Keratinocyte (primary cell): ENCODE measurements around the gene SCRT2. TPM values are rescaled to one million over a fixed set of nuclear protein-coding genes. Genes with fewer than 3 reads are reported as not detected.

Experiments
- DNase-seq: peaks from one replicate; pipeline ENCODE4 v3.0.0-alpha.2; 2011; ENCODE audit warnings: low read depth, missing footprints, low spot score
- FAIRE-seq: peaks from 2 replicates; lab custom pipeline; 2011; peaks lifted over from hg19 to GRCh38; lab: Jason Lieb, UNC
- H2AFZ ChIP-seq: 2 replicates; pipeline ENCODE4 v1.6.0; 2012; ENCODE audit warnings: low read length, control low read depth, inconsistent platforms; ENCODE audit not compliant: control insufficient read depth
- H3K27ac ChIP-seq: 2 replicates; pipeline ENCODE4 v1.5.1; 2011; ENCODE audit warnings: low read length; ENCODE audit not compliant: control insufficient read depth, insufficient read depth
- H3K27me3 ChIP-seq: 3 replicates; pipeline ENCODE4 v1.6.0; 2011; ENCODE audit warnings: low read length; ENCODE audit not compliant: control insufficient read depth, insufficient read depth; ENCODE audit errors: extremely low read depth
- H3K36me3 ChIP-seq, 2 experiments: 2 replicates in 1 of 2; 3 replicates in 1 of 2; pipeline ENCODE4 v1.5.1; 2011; ENCODE audit warnings: low read length in 2 of 2, mild to moderate bottlenecking in 1 of 2; ENCODE audit not compliant: control insufficient read depth in 2 of 2, insufficient read depth in 2 of 2; ENCODE audit errors: extremely low read depth in 1 of 2
- H3K4me1 ChIP-seq: 3 replicates; pipeline ENCODE4 v1.5.1; 2011; ENCODE audit warnings: low read length; ENCODE audit not compliant: control insufficient read depth, insufficient read depth; ENCODE audit errors: extremely low read depth
- H3K4me2 ChIP-seq: 3 replicates; pipeline ENCODE4 v1.6.0; 2011; ENCODE audit warnings: low read depth, low read length; ENCODE audit not compliant: control insufficient read depth, insufficient read depth; ENCODE audit errors: extremely low read depth
- H3K4me3 ChIP-seq, 3 experiments: fragments of 200-600 bp in 1 of 3; sonication (generic) in 1 of 3; 2 replicates in 2 of 3; 3 replicates in 1 of 3; pipeline ENCODE4 v1.5.1; 2011 to 2016; ENCODE audit warnings: low read length in 3 of 3, mild to moderate bottlenecking in 3 of 3, control low read depth in 2 of 3, inconsistent platforms in 1 of 3, low read depth in 1 of 3, mixed read lengths in 1 of 3, mixed run types in 1 of 3, moderate library complexity in 1 of 3; ENCODE audit not compliant: control insufficient read depth in 2 of 3, insufficient read depth in 2 of 3; ENCODE audit errors: extremely low read depth in 1 of 3
- H3K79me2 ChIP-seq: 2 replicates; pipeline ENCODE4 v1.6.0; 2012; ENCODE audit warnings: low read length; ENCODE audit not compliant: control insufficient read depth, insufficient read depth
- H3K9ac ChIP-seq: 3 replicates; pipeline ENCODE4 v1.6.0; 2011; ENCODE audit warnings: low read length; ENCODE audit not compliant: control insufficient read depth, insufficient read depth; ENCODE audit errors: extremely low read depth
- H3K9me1 ChIP-seq: 3 replicates; pipeline ENCODE4 v1.6.0; 2011; ENCODE audit warnings: low read length; ENCODE audit not compliant: control insufficient read depth, insufficient read depth; ENCODE audit errors: extremely low read depth
- H3K9me3 ChIP-seq: 2 replicates; pipeline ENCODE4 v1.5.1; 2012; ENCODE audit warnings: low read depth, low read length; ENCODE audit not compliant: control insufficient read depth
- H4K20me1 ChIP-seq: 3 replicates; pipeline ENCODE4 v1.6.0; 2011; ENCODE audit warnings: low read length; ENCODE audit not compliant: control insufficient read depth, insufficient read depth; ENCODE audit errors: extremely low read depth
- CTCF ChIP-seq, 3 experiments: IDR thresholded peaks in 1 of 3; conservative IDR thresholded peaks in 1 of 3; optimal IDR thresholded peaks in 1 of 3; 2 replicates in 2 of 3; 3 replicates in 1 of 3; pipeline versions ENCODE3 to v1.5.1; 2011; ENCODE audit warnings: low read length in 3 of 3, mild to moderate bottlenecking in 3 of 3, moderate library complexity in 2 of 3, control low read depth in 1 of 3, inconsistent platforms in 1 of 3; ENCODE audit not compliant: insufficient read depth in 2 of 3; ENCODE audit errors: extremely low read depth in 1 of 3
- EZH2 ChIP-seq: IDR thresholded peaks from one replicate; pipeline ENCODE4 v1.6.1; 2012; ENCODE audit warnings: inconsistent platforms, mild to moderate bottlenecking, low read length, moderate library complexity
- dilution Hi-C: fragments of 300-500 bp; cut with MboI; formaldehyde crosslinking; loops from one replicate; pipeline ENCODE4 v1.7.0; 2020; ENCODE audit warnings: low sequenced_read_pairs; ENCODE audit not compliant: extremely low pct_ligation_motif_present
- polyA plus RNA-seq, 5 experiments: library from polyadenylated mRNA; depleted of rRNA in 3 of 5; stranded (reverse) in 3 of 5; stranded (forward) in 1 of 5; unstranded in 1 of 5; fragments of >200 nt; gene quantifications; 1 replicate in 1 of 5; 2 replicates in 3 of 5; 3 replicates in 1 of 5; pipeline versions ENCODE4 v1.2.1 to v1.2.3, GENCODE V29; 2011 to 2012; ENCODE audit warnings: missing spikeins in 2 of 5, low read depth in 1 of 5, low replicate concordance in 1 of 5

SCRT2 gene
- polyA plus RNA-seq, 1 donor (not counting 4 experiments of a cell fraction or from before 2014, with no cell fraction given): not detected

GRCh38 chr20:669573-669972 is 6.0 kb downstream of the SCRT2 start:
- FAIRE-seq: no peak
- dilution Hi-C loops: no loop called here
- TF ChIP-seq EZH2 (no peak), CTCF (optimal IDR thresholded peaks at IDR 0.05 in 1 of 3, IDR thresholded peaks at IDR 0.05 in 1 of 3, conservative IDR thresholded peaks at IDR 0.05 in 1 of 3; ENCODE audit: extremely low read depth in 1 of 3, insufficient read depth in 2 of 3, low read length in 3 of 3) (no peak)

DNA sequence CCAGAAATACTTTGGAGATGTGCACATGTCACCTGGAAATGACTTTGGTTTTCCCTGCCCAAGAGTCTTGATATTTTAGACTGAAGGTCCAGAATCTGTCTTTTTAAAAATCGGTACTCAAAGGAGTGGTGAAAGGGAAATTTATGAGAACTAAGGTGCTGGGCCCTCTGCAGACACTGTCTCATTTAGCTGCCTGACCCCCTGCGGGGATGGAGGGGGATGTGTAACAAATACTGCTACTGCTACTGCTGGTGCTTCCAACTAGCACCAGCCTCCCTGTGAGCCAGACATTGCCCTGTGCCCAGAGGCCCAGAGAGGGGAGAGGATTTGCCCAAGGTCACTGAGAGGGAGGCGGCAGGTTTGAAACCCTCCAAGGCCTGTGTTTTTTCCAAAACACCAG is 7.0 kb downstream of the SCRT2 start:
- Histone ChIP-seq H3K27me3 (peaks cover 66% of the 10 kb centered on the region), H3K4me3 (no peak overlapping the region), H3K79me2 (no peaks in the 10 kb centered on the region), H3K9ac (no peak overlapping the region), H2AFZ (no peak overlapping the region), H3K9me1 (no peaks in the 10 kb centered on the region), H3K4me2 (no peak overlapping the region), H3K27ac (no peak overlapping the region), H4K20me1 (peaks cover 2% of the 10 kb centered on the region), H3K9me3 (no peaks in the 10 kb centered on the region), H3K4me1 (no peaks in the 10 kb centered on the region), H3K36me3 (no peaks in the 10 kb centered on the region)
- DNase-seq (no peak), FAIRE-seq (no peak)
- TF ChIP-seq EZH2 (no peak), CTCF (optimal IDR thresholded peaks at IDR 0.05 in 1 of 3, IDR thresholded peaks at IDR 0.05 in 1 of 3, conservative IDR thresholded peaks at IDR 0.05 in 1 of 3; ENCODE audit: extremely low read depth in 1 of 3, insufficient read depth in 2 of 3, low read length in 3 of 3) (no peak)
- dilution Hi-C loops: no loop called here

More at GRCh38 chr20:669573-669972, 6.0 kb downstream of the SCRT2 start:
- H3K9me1 ChIP-seq: no peaks in the 10 kb centered on the region
- H3K27ac ChIP-seq: no peak overlapping the region
- no peaks in the 10 kb centered on the region for H3K79me2 ChIP-seq
- peaks cover 2% of the 10 kb centered on the region for H4K20me1 ChIP-seq
- no peaks in the 10 kb centered on the region for H3K9me3 ChIP-seq
- no peak overlapping the region for H2AFZ ChIP-seq
- H3K36me3 ChIP-seq: no peaks in the 10 kb centered on the region
- no peak overlapping the region for H3K4me2 ChIP-seq
- no peak overlapping the region for H3K4me3 ChIP-seq
- no peak overlapping the region for H3K9ac ChIP-seq
- no peak for DNase-seq
- H3K27me3 ChIP-seq: peaks cover 67% of the 10 kb centered on the region
- H3K4me1 ChIP-seq: no peaks in the 10 kb centered on the region
